HG02884 (cell line): Measurements from ENCODE around the gene ITGA3.
"Not testable (repeated sequence)": the region's sequence is repeated elsewhere in the genome, so short reads cannot be mapped to it uniquely, and the experiment has no call there.

ENCODE experiments used
- ATAC-seq: cut with Tn5 transposase; IDR thresholded peaks from one replicate; pipeline ENCODE4 v1.9.1; 2021; ENCODE audit warnings: mild to moderate bottlenecking, moderate library complexity; ENCODE audit not compliant: unreplicated experiment

Gene ITGA3

DNA sequence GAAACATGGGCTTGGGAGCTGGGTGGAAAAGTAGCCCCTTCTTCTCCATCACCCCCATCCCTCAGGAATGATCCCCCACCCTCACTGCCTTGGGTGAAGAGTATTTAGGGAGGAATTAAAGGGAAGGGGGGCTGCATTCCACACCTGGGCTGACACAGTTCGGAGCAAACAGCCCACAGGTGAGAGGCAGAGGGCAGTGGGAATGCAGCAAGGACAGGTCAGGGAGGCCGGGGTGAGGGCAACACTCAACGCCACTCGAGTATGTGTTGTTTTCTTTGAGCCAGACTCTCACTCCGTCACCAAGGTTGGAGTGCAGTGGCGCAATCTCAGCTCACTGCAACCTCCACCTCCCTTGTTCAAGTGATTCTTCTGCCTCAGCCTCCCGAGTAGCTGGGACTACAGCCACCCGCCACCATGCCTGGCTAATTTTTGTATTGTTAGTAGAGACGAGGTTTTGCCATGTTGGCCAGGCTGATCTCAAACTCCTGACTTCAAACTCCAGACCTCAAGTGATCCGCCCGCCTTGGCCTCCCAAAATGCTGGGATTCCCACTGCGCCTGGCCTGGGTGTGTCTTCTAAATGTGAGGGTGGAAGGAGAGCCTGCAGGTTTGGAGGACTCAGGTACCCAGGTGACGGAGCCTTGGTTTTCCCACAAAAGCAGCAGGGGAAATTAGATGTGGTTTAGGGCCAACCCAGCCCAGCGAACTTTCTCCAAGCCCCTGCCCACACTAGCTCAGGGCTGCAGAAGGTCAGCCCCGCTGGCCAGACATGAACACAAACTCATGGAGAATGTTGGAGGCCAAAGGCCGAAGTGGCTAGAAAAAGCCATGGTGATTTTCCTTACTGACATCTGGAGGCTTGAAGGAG is 21.2 kb upstream of the ITGA3 start:
- no peak for ATAC-seq

DNA sequence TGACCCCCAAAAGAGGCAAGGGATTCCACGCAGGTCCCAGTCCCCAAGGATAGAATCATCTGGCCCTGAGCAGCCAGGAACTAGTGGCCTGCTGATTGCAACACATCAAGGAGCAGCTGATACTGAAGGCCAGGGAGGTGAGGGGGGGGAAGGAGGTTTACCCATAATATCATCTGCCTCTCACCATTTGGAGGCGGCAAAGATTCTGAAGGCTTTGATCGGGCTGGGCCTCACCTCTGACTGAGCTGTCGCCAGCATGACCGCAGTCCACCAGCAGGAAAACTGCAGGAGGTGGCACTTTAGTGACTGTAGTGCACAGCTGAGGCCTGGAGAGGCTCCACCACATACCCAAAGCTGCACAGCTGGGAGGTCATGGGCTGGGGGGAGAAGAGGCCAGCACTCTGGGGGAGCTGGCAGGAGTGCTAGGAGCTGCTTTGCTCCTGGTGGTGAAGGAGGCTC is 20.5 kb upstream of the ITGA3 start:
- no peak for ATAC-seq

DNA sequence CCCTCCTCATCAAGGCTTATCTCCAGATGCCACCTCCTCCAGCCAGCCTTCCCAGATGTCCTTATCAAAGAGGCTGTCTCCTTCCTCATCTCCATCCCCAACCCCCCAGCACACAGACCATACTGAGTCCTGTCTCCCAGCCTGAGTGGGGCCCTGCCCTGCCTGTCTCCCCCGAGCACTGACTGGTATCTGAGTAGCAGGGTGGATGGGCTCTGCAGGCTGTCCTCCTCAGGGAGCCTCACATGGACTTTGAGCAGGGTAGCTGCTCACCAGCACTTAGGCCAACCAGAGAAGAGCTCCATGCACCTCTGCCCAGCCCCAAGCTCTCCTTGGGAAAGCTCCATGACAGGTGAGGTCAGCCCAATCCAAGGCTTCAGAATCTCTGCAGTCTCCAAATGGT is 20.0 kb upstream of the ITGA3 start:
- ATAC-seq, result no peak

DNA sequence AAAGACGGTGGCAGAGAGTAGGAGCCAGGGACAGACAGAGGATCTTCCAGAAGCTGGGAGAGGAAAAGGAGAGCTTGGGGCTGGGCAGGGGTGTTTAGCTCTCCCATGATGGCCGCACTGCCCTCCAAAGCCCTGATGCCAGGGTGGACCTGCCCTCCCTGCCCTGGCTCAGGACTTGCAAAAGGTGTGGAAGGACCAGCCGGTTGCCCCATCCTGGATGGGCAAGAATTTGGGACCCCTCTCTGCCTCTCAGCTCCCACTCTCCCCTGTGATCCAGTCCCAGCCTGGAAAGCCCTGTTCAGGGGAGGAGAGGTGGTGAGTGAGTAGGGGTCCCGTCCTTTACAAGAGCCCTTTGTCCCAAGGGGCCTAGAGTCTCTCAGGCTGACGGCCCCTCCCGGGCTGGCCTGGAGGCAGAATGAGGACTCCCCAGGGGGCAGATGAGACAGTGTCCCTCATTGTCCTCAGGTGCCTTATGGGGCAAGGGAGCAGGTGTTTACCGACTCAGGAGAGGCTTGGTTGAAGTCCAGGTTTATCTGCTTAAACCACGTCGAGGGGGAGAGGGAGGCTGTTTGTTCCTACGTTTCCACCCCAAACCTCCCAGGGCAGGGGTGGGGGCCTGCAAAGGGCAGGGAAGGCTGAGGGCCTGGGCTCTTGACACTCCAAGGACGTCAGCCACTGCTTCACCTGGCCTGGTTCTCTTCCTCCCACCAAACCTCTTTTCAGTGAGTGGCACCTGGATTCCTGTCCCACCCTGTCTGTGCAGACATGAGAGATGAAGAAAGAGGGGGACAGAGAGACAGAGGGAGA is 19.3 kb upstream of the ITGA3 start:
- no peak for ATAC-seq

DNA sequence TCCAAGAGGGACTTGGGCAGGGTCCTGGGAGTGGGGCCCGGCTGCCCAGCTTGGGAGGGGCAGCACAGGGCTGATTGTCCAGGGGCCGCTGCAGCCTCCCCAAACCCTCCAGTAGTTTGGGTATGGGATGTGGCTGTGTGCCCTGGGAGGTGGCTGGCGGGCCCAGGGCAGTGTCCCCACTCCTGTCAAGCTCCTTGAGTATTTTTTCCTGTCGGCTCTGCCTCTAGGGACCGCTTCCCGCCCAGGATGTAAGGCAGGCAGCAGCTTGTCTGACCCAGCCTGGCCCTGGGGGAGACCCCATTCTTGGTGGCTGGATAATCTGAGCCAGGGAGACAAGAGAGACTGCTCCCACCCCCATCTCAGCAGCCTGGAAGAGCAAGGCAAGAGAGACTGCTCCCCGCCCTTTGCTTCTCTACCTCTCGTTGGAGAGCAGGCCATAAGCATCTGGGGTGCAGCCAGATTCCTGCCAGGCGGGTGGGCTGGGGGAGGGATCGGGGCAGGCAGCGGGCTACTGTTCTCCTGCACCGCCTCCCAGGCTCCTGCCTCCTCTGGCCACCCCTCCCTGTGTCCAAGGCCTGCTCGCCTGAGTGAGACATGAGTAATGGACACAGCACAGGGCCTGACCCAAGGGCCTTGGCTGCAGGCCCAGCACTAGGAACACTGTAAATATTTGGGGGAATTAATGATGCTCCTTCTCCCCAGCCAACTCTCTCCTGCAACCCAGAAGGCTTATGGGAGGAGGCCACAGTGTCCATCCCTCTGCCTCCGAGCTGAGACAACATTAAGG is 18.4 kb upstream of the ITGA3 start:
- ATAC-seq, result no peak

DNA sequence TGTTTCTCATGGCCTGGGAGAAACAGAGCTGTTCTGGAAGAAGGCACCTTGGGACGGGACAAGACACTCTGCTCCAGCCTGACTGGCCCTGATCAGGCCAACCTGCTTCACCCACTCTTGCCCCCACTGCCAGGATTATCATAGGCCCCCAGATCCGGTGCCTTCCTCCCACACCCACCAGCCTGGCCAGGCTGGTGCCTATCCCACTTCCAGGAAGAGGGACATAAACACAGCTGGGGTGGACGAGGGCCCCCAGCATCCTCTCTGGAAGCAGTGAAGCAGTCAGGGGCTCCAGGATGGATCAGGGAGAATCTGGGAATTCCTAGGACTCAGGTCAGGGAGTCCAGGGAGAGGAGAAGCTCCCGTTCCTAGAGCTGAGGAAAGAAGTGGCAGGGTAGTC is 16.9 kb upstream of the ITGA3 start:
- ATAC-seq, result no peak

DNA sequence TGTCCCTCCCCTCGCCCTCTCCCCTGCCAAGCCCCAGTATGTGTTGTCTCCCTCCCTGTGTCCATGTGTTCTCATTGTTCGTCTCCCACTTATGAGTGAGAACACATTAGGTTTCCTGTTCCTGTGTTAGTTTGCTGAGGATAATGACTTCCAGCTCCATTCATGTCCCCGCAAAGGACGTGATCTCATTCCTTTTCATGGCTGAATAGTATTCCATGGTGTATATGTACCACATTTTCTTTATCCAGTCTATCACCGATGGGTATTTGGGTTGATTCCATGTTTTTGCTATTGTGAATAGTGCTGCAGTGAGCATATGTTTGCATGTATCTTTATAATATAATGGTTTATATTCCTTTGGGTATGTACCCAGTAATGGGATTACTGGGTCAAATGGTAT is 15.4 kb upstream of the ITGA3 start:
- ATAC-seq, result not testable (repeated sequence)

DNA sequence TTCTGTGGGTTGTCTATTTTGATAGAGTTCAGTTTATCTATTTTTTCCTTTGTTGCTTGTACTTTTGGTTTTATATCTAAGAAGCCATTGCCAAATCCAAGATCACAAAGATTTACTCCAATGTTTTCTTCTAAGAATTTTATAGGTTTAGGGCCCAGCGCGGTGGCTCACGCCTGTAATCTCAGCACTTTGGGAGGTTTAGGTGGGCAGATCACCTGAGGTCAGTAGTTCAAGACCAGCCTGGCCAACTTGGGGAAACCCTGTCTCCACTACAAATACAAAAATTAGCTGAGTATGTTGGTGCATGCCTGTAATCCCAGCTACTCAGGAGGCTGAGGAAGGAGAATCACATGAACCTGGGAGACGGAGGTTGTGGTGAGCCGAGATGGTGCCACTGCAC is 13.7 kb upstream of the ITGA3 start:
- no peak for ATAC-seq

DNA sequence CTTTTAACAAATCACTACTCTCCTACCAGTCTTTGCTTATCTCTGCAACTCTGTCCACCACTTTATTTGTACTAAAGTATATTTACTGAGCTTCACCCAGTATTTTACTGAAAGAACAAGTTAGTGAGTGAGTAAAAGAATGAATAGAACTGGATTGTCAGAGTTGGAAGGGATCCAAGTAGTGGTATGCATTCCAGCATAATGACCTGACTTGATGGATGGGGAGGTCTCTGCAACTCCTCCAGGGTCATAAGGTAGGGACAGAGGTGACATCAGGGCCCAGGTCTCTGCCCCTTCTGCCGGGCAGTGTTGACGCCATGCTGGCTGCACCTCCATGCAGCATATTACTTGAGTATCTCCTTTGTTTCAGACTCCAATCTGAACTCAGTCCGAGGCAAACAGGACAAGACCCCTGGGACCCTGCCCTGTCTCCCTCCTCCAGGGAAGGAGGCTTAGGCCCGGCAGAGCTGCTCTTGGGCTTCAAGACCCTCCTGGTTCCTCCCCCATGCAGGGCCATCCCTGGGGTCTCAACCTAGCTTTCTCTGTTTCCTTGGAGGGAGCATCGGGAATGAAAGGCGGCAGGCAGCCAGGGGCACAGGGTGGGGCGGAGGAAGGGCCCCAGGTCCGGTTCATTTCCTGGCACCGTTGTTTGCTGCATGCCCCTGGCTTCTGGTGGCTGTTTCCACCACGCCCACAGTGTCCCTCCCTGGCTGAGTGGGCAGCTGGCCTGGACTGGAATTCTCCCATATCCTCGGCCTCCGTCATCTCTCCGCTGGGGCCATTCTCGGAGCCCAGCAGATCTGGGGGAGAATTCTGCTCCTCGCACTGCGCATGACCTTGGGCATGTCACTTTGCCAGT is 12.4 kb upstream of the ITGA3 start:
- no peak for ATAC-seq

DNA sequence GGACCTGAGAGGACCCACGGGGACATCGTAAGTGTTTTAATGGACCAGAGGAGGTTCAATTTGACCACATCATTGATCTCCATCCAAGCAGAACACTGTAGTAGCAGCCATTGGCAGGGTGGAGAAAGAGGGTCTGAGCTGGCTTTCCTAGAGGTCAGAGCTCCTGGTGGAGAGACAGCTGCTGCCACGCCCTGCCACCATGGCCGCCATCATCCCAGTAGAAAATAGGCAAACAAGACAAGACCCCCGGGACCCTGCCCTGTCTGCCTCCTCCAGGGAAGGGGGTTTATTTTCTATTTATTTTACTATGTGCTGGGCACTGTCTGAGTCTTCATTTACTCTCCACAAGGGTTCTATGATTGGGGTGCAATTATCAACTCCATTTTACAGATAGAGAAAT is 11.4 kb upstream of the ITGA3 start:
- no peak for ATAC-seq

DNA sequence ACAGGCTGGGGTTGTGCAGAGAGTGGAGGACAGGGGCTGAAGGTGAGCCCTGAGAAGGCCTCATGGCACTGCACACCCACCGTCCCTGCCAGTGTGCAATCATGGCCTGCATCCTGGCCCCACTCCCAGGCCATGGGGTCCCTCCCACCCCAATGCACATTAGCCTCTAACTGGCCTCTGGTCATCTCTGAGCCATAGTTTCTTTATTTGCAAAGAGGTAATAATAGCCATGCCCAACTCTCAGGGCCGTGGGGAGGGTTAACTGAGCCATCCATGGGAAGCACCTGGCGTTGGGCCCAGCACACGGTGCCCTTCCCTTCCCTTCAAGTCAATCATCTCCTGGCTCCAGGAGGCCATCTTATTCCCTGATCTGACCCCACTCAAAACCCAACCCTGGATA is 10.8 kb upstream of the ITGA3 start:
- no peak for ATAC-seq

DNA sequence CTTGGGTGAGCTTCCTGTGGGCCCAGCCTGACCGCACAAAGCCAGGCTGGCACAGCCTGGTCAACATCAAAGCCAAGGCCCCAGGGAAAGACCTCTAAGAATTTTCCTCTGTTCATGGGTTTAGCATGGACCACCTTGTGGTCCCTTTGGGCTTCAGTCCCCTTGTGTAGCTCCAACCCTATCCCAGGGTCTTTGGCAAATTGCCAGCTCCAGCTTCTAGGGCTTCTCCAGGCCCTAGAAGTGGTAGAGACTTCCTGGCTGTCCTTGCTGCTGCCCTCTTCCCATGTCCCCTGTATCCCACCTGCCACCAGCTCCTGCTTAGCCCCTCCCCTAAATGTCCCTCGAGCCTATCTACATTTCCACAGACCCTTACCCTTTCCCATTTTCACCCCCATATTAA is 9.7 kb upstream of the ITGA3 start:
- no peak for ATAC-seq

DNA sequence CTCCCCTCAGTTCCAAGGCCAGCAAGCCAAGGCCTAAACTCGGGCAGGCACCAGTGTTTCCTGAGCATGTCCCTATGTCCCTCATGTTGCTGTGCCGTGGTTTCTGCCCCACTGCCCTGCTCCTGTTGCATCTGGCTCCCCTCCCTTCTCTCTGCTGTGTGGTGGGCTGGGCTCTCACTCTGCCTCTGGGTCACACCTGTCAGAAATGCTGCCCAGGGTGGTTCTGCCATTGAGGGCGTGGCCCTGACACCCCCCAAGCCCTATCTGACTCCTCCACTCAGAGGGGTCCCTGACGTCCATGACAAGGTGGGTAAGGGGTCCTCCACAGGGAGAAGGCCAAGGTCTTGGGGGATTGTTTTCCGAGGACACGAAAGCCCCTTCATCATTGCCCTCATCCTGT is 9.2 kb upstream of the ITGA3 start:
- ATAC-seq, result no peak

DNA sequence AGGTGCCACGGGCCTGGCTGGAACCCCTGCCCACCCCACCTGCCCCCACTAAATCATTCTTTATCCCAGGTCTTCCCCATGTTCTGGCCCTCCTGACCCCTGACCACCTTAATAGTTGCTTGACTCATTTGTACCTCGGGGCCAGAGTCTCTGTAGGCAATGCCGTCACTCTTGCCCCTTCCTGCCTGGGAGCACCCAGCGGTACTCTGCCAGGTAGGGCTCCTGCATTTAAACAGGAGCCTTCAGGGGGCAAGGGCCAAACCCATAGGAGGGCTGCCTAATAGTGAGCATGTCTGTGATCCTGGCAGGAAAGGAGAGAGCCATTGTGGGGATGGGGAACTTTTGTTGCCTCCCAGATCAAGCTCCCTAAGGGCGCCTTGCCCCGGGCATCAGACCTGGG is 8.8 kb upstream of the ITGA3 start:
- ATAC-seq, result no peak

DNA sequence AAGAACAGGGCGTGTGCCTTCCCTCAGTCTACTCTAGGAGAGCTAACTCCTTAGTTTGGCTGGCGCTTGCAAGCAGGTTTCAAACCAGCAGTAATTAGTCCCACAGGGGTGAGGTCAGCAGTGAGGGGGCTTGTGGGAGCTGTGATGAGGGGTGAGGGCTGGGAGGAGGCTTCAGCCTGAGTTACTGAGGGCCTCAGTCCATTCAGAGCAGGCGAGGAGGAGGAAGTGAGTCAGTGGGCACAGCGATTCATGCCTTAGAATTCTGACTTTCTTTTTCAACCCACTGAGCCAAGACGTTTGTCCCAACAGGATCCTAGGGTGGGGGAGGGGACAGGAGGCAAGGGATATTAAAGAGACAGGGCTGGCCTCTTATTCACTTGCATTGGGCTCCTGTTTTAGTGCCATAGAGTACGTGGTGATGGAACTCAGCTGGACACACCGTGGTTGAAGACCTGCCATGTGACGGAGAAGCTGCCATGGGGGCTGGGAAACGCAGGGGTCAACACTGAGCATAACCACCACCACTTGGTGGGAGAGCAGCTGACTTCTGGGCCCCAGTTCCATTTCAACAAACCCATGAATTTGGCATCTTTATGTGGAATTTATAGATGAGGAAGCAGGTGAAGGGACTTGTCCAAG is 8.3 kb upstream of the ITGA3 start:
- ATAC-seq, result no peak

DNA sequence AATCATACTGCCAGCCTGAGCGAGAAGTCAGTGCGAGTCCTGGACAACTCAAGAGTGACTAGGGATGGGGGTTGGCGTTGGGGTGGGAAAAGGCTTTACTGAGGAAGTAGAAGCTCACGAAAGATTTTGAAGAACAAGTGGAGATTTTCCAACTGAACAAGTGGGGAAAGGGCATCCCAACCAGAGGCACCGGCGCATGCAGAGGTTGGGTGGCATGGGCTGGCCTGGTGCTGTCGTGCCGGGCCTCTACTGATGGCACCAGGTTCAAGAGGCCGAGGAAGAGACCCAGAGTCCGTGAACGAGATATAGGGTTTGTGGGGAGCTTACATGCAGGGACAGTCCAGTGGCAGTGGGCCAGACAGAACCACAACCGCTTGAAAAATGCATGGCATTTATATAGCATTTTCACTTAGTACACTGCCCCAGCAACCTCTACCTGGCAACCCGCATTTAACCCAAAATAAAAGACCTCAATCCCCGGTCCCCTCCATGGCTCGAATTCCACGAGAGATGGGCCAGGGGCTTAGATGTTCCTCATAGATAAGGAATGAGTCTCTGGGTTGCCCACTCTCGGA is 7.7 kb upstream of the ITGA3 start:
- ATAC-seq, result no peak

DNA sequence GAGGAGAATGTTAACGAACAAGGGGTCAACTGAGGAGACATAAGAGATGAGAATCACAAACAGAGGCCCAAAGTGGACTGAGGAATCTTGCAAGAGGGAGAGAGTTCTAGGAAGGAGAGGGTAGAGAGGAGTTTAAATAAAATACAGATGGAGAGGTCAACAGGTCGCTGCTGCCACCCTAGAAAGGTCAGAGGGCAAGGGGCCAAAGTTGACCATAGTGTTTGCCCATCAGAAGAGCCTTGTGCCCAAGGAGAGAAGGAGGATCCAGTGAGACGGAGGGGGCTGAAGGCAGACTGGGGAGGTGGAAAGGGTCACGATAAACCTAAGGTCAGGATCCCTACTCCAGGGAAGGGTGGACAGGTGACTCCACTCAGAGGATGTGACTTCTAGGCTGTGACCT is 6.9 kb upstream of the ITGA3 start:
- ATAC-seq, result no peak

DNA sequence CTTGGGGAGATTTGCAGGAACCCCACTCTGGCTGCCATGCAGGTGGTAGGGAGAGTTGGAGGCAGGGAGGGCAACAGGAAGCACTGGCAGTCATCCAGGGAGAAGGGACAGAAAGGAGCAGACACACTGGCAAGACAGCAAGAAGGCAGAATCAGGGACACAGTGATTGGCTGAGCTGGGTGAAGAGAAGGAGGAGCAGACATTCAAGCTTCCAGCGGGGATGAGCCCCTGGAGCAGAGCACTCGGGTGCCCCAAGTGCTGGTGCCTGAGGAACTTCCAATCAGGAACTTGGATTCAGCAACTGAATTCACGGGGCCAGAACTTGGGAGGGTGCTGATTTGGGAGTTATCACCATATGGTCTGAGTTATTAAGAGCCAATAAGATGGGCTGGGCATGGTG is 6.3 kb upstream of the ITGA3 start:
- no peak for ATAC-seq

DNA sequence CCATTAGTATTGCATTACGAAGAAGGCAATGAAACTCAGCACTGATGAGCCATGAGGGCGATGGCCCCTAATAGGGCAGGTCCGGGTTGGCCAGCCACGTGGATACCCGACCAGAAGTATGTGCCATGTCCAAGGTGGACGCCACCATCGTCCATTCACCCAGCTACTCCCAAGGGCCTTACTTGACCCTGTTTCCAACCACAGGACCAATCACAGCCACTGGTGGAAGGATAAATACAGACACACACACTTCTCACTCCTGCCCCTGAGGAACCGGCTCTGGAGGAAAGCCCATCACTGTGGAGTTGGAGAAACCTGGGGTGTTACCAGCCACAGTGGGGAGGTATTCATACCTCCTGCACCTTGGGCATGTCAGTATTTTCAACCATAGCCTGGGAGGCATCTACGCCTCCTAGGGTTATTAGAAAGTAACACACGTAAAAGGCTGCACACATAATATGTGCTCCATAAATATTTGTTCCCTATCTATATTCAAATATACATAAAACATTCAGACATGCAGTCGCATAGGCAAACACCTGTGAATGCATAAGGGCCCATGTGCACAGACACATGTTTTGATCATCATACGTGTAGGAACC is 5.4 kb upstream of the ITGA3 start:
- ATAC-seq, result no peak
